ENCODE results near the gene MCC.

Gene MCC

DNA sequence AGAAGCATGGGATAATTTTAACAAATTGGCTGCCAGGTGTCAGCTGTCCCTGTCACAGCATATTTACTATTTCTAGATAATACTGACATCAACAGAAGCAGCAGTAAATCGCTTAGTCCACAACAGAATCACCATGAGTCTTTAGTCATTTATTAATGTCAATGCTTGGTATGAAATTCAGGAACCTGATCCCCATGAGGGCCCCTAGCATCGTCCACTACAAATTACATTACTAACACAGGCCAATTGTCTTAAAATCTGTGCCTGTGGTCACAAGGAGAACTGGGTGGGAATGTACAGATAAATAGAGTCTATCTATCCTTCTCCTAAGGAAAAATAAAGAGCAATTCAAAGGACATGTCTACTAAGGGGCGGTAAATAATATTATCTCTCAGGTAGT is 129.6 kb downstream of the MCC start:
- DNase-seq: no peak

- no peak for DNase-seq
Observed at GRCh38 chr5:113357696-113358476, 130.4 kb downstream of the MCC start.

DNA sequence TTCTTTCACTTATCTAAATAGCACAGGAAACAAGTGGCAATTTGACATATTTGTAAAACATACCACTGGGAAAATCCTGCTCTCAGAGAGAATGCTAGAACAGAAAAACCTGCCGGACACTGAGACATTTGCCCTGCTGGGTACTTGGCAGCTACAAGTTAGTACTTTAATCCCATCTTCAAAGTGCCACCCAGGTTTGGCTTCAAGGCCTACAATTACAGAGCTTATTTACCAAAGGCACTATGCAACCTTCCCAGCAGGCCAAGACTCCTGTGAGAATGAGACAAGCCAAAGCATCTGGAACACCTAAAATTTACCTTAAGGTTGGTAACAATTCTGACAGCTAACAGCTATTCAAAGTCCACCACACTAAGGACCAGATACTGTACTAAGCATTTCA is 131.8 kb downstream of the MCC start:
- no peak for DNase-seq

DNA sequence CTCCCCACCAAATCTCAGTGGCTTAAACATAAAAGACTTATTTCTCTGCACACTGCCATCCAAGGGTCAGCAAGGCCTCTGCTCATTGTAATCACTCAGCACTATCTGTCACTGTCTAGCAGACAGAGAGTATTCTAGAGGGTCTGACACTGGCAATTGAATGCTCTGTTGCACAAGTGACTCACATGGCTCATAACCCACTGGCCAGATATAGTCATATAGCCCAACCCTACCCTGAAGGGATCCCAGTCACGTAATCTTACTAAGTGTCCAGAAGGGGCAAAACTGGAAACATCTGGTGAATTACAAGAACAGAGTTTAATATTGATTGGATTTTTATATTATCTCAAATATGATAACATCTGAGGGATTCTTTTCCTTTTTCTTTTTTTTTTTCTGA is 134.2 kb downstream of the MCC start:
- DNase-seq: no peak

DNA sequence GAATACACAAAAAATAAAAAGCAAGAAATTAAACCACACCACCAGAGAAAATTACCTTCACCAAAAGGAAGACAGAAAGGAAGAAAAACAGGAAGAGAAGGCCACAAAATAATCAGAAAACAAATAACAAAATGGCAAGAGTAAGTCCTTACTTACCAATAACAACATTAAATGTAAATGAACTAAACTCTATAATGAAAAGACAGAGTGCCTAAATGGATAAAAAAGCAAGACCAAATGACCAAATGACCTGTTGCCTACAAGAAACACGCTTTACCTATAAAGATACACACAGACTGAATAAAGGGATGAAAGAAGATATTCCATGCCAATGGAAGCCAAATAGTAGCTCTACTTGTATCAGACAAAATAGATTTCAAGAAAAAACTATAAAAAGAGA is 140.7 kb downstream of the MCC start:
- no peak for DNase-seq

GRCh38 chr5:113344973-113345940 is 143.0 kb downstream of the MCC start:
- no peak for DNase-seq

DNA sequence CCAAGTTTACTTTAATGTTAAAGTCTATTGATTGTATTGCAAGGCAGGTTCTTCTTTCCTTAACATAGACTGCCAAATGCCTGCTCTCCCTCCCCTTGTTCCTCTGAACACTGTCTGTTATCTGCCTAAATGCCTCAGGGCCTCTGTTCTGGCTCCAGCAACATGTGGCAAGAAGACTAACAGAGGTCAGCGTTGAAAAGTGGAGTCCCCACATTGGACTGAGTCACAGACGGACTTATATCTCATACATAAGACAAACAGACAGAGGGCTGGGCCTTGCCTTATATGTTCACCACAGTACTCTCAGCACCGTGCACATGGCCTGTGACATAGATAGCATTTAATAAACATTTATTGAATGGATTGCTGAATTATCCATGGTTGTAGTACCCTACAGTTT is 144.9 kb downstream of the MCC start:
- DNase-seq: no peak

DNA sequence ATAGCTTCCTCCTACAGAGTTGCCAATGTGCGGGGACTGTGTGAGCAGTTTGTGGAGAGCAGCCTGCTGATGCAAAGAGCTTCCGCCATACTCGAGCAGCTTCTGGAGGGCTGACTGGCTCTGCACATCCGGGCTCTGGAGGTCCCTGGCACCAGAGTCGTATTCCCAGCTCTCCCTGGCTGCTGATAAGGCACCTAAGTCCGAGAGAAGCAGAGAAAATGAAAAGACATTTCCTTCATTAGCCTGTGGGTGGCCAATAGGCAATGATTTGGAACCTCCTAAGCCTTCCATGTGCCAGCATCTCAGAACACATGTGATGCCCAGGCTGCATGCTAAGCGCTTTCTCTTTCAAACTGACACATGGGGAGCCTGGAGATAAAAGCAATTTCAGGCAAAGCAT is 147.7 kb downstream of the MCC start:
- no peak for DNase-seq

DNA sequence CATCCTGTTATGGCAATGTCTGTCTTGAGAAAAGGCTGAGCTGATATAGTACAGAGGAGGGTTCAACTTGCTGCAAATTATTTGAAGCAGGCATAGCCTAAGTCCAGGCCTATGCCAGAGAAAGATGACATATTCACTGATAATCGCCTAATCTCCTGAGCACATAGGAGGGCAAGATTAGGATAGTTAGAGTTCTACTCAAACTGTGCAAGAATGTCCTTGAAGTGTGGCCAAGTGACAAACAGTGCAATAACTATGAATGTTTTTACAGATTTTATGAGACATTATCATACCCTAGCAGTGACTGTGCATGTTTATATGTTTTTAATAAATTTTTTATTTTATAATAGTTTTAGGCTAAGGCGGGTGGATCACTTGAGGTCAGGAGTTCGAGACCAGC is 149.6 kb downstream of the MCC start:
- DNase-seq: no peak

DNA sequence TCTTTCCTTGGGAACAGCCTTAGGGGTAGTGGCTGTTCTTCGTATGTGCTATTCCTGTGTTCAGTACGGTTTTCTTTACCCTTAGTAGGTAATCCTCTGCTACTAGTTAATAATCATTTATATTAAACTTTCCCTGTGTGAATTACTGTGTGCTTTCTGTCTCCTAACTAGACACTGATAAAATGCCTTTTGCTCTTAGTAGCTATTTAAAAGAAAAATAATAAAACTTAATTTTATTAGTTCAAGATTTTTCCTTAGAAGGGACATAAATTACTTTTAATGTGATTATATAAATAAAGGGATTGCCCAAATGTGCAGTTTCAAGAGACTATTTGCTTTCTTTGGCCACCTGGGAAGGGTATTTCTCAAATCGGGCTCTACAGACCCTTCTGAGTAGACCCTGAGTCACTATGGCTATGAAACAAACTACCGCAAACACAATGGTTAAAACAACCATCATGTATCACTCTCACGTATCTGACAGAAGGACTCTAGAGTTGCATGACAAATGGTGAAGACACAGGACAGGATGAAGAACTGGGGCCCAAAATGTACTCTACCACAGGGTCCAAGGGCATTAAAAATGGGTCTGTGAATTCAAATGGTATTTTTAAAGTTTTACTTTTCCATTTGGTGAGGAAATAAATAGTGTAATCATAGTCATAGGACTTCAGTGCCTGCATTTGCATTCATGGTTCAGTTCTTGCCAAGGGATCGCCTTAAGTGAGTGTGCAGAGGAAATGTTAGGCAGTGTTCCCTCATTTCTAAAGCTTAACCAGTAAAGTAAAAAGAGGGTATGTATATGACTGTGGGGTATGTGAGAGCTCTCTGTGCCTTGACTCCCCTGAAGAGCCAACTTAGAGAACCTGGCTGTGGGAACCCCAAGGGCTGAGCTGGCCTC is 150.5 kb downstream of the MCC start:
- DNase-seq: no peak

DNA sequence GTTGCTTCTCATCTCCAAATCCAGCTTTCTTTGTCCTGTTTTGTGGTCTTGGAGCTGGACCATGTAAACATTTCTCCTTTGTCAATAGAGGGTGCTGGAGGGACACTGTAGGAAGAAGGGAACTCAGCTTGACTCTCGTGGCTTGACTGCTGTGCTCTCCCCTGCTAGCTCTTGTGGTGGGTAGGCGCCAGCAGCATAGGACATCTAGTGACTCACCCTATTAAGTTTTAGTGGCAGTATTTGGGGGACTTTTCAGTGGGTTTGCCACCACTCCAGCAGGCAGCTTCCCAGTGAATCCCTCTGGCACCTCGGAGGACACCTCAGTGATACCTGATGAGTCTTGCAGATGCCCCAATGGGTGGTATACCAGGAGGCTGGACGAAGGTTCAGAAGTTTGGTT is 151.3 kb downstream of the MCC start:
- no peak for DNase-seq

- DNase-seq: no peak
Observed at GRCh38 chr5:113333411-113333810, 154.8 kb downstream of the MCC start.

DNA sequence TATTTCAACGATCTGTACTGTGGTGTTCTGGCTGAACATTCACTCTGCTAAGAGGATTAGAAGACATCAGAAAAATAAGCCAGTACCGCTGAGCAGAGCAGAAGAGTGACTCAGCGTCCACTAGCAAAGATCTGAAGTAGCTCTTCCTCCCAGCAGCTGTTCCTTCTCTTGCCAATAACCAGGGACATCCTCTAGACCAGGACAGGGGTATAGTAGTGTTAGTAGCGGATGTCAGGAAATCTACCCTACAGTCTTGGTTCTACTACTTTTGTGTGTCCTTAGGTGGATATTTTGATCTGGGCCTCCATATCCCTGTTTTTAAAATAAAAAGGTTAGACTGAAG is 157.1 kb downstream of the MCC start:
- DNase-seq: no peak

GRCh38 chr5:113330533-113331208 is 157.6 kb downstream of the MCC start:
- DNase-seq: no peak

DNA sequence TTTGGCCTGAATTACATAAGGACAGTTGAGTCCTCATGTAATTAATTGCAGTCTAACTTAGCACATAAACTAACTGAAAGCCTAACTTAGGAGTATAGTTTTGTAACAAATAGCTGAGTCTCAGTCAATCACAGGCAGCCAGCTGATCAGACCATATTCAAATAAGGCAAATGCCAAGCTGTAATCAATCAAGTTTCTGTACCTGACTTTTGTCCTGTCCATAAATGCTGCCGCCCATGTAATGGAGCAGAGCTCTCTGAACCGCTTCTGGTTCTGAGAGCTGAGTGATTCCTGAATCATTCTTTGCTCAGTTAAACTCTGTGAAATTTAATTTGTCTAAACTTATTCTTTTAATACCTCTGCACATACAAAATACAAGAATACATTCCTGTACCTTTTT is 158.3 kb downstream of the MCC start:
- no peak for DNase-seq

GRCh38 chr5:113325054-113325453 is 163.2 kb downstream of the MCC start:
- no peak for DNase-seq

DNA sequence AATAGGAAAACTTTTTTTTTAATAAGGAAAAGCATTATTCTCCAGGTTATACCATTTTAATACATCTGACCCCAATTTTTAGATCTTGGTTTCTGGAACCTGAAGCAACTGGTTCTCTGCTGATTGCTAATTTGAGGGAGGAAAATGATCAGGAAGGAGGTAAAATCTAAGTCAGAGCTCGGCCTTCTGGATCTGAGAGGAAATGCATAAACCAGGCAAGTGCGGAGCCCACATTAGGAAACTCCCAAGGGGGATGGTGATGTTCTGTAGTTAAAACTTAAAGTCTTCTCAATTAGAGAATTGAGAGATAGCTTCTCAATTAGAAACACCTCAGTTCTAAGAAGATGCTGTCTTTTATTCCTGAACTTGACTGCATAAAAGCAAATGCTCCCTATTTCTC is 167.0 kb downstream of the MCC start:
- no peak for DNase-seq

- no peak for DNase-seq
Observed at GRCh38 chr5:113320273-113320780, 167.9 kb downstream of the MCC start.

GRCh38 chr5:113319256-113320053 is 168.8 kb downstream of the MCC start:
- DNase-seq: no peak

DNA sequence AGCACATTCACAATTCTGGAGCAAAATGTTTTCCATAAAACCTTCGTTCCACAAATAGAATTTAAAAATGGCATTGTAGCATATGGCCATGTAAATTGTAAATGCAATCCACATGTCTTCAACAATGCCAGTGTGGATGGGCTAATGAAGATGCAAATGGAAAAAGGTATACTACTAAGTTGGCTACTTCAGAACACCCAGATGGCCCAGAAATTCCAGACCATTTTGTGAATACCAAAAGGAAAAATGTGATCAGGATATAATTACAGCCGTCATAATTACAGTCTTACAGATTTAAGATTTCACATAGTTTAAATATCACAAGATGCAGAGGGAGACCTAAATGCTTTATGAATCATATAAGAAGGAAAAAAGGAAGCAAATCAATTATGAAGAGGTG is 170.6 kb downstream of the MCC start:
- DNase-seq: no peak

GRCh38 chr5:113311301-113311700 is 177.0 kb downstream of the MCC start:
- no peak for DNase-seq

DNA sequence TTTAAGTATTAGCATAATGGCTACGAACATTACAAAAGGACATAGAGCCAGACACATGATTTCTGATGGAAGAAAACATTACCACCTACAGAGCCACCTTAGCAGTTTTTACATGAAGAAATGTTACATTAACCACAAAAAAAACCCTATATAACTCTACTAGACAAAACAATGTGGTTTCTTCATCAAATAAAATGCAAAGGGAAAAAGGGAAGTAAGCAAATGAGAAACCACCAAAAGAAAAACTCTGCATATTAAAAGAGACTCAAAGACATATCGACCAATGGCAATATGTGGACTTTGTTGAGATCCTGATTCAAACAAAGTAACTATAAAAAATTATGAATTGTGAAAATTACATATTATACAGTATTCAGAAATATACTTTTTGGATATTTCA is 186.1 kb downstream of the MCC start:
- no peak for DNase-seq
